ENCODE data around the gene SPATA19. TPM values are rescaled to one million over a fixed set of nuclear protein-coding genes. Genes with fewer than 3 reads are reported as not detected.

The SPATA19 gene
- total RNA-seq, 1 experiment from 2014 or later = not detected

DNA sequence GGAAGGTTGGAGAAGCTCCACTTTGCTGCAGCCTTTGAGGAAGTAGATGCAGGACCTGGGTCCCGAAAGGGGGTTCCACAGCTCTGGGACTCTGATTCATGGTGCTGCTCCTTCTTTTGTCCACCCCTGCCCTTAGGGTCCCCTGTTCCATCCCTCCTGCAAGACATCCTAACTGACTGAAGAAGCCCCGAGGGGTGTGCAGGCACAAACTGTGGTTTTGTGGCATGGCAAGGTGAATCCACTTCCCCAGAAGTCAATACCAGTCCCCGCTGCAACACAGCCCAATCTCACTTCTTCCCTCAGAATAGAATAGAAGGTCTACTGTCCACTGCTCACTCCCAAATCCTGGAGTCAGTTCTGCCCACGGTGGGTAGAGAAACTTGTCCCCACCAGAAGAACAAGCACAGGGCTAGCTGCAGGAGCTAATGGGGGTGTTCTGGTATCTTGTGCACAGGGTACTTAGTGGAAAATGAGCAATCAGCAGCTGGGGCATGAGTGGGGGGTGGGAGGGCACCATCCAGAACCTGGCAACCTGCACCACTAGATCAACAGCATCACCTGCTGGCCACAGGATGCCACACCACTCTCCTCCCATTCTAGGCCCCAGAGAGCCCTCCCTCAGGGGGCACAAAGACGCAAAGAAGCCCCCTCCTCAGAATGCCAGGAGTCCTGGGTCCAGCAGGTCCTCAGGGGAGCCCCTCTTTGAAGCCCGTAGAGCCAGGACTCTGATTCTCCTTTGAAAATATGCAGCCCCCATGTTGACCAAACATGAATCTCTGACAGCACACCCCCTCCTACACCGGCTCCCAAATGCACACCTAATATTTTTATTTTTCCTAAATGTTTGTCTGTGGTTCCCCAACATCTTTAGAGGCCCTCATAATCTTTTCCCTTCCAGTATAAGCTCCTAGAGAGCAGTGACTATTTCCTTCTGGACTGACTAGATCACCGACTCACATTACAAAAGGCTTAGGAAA, 14.1 kb downstream of the SPATA19 start:
- Histone ChIP-seq H3K4me3 (no peak overlapping the region), H3K27me3 (no peaks in the 10 kb centered on the region), H3K9me3 (replicated peaks) (no peaks in the 10 kb centered on the region), H3K4me1 (no peaks in the 10 kb centered on the region), H3K27ac (no peak overlapping the region), H3K36me3 (no peaks in the 10 kb centered on the region)
- DNase-seq = no peak

DNA sequence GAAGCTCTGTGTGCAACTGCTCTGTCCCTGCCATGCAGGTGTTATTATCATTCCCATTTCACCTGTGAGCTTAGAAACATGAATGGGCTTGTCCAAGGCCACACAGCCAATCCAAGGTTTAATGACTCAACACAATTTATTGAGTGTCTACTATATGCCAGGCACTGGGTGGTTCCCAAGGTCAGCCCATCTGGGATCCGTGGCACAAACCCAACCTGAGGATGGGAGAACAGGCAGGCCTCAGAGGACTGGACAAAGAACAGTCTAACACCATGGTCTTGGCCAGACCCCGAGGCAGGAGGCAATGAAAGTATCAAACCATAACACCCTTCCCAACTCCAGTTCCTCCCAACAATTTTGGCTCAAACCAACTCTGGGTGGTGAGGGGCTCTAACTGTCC, 15.7 kb downstream of the SPATA19 start:
- Histone ChIP-seq H3K9me3 (replicated peaks) (no peaks in the 10 kb centered on the region), H3K4me3 (no peak overlapping the region), H3K36me3 (no peaks in the 10 kb centered on the region), H3K4me1 (no peaks in the 10 kb centered on the region), H3K27me3 (0 out of 2 replicates have a peak, but pooled peaks cover 8% of the 10 kb centered on the region), H3K27ac (no peak overlapping the region)
- no peak for DNase-seq

GRCh38 chr11:133828871-133829270, 16.4 kb downstream of the SPATA19 start:
- H3K27ac ChIP-seq = no peak overlapping the region
- peaks cover 8% of the 10 kb centered on the region; the same call in 1 of the 2 replicates for H3K27me3 ChIP-seq
- H3K4me3 ChIP-seq = no peak overlapping the region
- H3K4me1 ChIP-seq = no peaks in the 10 kb centered on the region
- H3K9me3 ChIP-seq (replicated peaks) = no peaks in the 10 kb centered on the region
- no peak for DNase-seq
- no peaks in the 10 kb centered on the region for H3K36me3 ChIP-seq

- DNase-seq = no peak
- no peaks in the 10 kb centered on the region for H3K36me3 ChIP-seq
- H3K27ac ChIP-seq = no peak overlapping the region
- H3K9me3 ChIP-seq (replicated peaks) = no peaks in the 10 kb centered on the region
- H3K4me3 ChIP-seq = no peak overlapping the region
- H3K27me3 ChIP-seq = peaks cover 8% of the 10 kb centered on the region; the same call in 1 of the 2 replicates
- H3K4me1 ChIP-seq = no peaks in the 10 kb centered on the region
These were observed 17.8 kb downstream of the SPATA19 start for GRCh38 chr11:133827556-133827955.

DNA sequence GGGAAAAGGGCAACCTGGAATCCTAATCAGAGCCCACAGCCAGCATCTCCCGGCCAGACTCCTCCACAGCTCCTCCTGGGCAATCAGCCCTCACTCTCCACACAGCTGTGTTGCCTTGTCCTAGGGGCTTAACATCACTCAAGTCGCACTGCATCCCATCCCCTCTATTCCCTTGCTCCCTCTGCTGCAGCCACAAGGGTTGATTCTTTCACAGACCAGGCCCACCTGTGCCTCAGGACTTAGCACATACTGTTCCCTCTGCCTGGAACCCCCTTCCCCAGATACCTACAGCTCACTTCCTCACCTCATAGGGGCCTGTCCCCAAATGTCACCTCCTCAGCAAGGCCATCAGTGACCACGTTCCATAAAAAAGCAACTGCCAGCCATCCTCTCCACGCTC, 18.4 kb downstream of the SPATA19 start:
- Histone ChIP-seq H3K27ac (no peak overlapping the region), H3K4me1 (no peaks in the 10 kb centered on the region), H3K9me3 (replicated peaks) (no peaks in the 10 kb centered on the region), H3K36me3 (no peaks in the 10 kb centered on the region), H3K4me3 (no peak overlapping the region), H3K27me3 (peaks cover 8% of the 10 kb centered on the region; the same call in 1 of the 2 replicates)
- no peak for DNase-seq

GRCh38 chr11:133825666-133826065, 19.6 kb downstream of the SPATA19 start:
- Histone ChIP-seq H3K27me3 (peaks cover 8% of the 10 kb centered on the region; the same call in 1 of the 2 replicates), H3K9me3 (replicated peaks) (no peaks in the 10 kb centered on the region), H3K36me3 (no peaks in the 10 kb centered on the region), H3K4me1 (no peaks in the 10 kb centered on the region), H3K27ac (no peak overlapping the region), H3K4me3 (no peak overlapping the region)
- no peak for DNase-seq

GRCh38 chr11:133825156-133825555, 20.2 kb downstream of the SPATA19 start:
- DNase-seq = no peak
- H3K36me3 ChIP-seq = no peaks in the 10 kb centered on the region
- H3K4me3 ChIP-seq = no peak overlapping the region
- peaks cover 8% of the 10 kb centered on the region; the same call in 1 of the 2 replicates for H3K27me3 ChIP-seq
- no peaks in the 10 kb centered on the region for H3K9me3 ChIP-seq (replicated peaks)
- H3K27ac ChIP-seq = no peak overlapping the region
- H3K4me1 ChIP-seq = no peaks in the 10 kb centered on the region

- Histone ChIP-seq H3K27me3 (peaks cover 8% of the 10 kb centered on the region; the same call in 1 of the 2 replicates), H3K4me3 (no peak overlapping the region), H3K36me3 (no peaks in the 10 kb centered on the region), H3K4me1 (no peaks in the 10 kb centered on the region), H3K9me3 (replicated peaks) (no peaks in the 10 kb centered on the region), H3K27ac (no peak overlapping the region)
- DNase-seq = no peak
These were observed 20.7 kb downstream of the SPATA19 start for GRCh38 chr11:133824593-133824992.

DNA sequence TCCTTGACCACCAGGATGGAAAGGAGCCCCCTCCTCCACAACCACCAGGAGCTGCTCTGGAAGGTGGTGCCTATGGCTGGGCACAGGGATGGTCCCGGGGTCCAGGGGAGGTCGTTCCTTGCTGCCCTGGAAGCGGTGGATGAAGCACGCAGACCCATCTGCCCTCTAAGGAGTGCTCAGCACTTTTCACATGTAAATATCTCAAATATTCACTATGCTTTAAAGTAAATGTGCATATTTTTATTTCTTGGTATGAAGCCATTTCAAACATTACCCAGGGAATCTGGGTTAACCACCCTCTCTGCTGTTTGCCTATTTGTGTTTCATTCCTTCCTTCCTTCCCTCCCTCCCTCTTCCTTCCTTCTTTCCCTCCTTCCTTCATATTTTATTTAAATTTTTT, 21.7 kb downstream of the SPATA19 start:
- H3K9me3 ChIP-seq (replicated peaks) = no peaks in the 10 kb centered on the region
- H3K4me1 ChIP-seq = no peaks in the 10 kb centered on the region
- DNase-seq = no peak
- no peaks in the 10 kb centered on the region for H3K36me3 ChIP-seq
- peaks cover 8% of the 10 kb centered on the region; the same call in 1 of the 2 replicates for H3K27me3 ChIP-seq
- no peak overlapping the region for H3K27ac ChIP-seq
- no peak overlapping the region for H3K4me3 ChIP-seq

GRCh38 chr11:133823211-133823610, 22.1 kb downstream of the SPATA19 start:
- no peak for DNase-seq
- H3K27ac ChIP-seq = no peak overlapping the region
- no peaks in the 10 kb centered on the region for H3K4me1 ChIP-seq
- peaks cover 8% of the 10 kb centered on the region; the same call in 1 of the 2 replicates for H3K27me3 ChIP-seq
- H3K36me3 ChIP-seq = no peaks in the 10 kb centered on the region
- H3K4me3 ChIP-seq = no peak overlapping the region
- no peaks in the 10 kb centered on the region for H3K9me3 ChIP-seq (replicated peaks)

DNA sequence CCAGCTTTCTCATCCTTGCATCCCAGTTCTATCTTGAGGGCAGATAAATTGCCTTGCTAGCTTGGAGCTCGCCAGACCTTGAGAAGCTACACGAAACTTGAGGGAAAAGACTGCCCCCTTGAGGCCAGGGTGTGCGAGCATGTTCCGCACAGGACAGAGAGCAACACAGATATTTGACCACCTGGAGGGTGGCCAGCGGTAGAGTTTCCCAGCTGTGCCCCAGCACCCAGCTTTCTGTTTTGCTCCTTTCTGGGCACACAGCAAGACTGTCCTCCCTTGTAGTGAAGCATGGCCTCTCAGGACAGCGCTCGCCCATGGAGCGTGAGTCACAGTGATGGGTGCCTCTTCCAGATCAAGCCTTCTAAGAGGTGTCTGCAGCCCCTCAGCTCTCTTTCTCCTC, 23.5 kb downstream of the SPATA19 start:
- Histone ChIP-seq H3K27ac (no peak overlapping the region), H3K27me3 (peaks cover 8% of the 10 kb centered on the region; the same call in 1 of the 2 replicates), H3K4me1 (no peaks in the 10 kb centered on the region), H3K4me3 (no peak overlapping the region), H3K9me3 (replicated peaks) (no peaks in the 10 kb centered on the region), H3K36me3 (no peaks in the 10 kb centered on the region)
- DNase-seq = peak; percentile 57 to 73

DNA sequence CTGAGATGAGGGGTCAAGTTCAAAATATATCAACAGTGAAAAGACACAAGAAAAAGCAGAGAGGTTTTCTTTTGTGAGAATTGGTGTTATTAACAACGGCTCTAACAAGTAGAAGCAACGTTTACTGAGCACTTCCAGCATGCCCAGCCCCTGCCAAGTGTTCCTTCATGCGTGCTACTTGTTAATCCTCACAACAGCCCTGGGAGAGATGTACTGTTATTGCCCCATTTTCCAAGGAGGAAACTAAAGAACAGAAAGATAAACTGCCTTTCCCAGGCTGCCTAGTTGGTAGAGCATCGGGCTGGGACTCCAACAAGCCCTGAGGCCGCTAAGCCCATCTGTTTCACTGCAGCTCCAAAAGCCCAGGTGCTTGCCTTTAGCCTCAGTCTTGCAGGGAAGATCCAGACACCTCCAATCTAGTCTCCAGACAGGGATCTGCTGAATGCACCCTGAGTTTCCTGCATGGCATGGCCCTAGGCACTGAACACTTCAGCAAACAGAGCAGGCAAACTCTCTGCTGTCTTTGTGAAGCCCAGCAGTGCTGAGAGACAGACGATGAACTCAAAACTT, 25.5 kb downstream of the SPATA19 start:
- Histone ChIP-seq H3K9me3 (replicated peaks) (no peaks in the 10 kb centered on the region), H3K4me3 (no peak overlapping the region), H3K36me3 (no peaks in the 10 kb centered on the region), H3K27me3 (peaks cover 6% of the 10 kb centered on the region), H3K27ac (no peak overlapping the region), H3K4me1 (no peaks in the 10 kb centered on the region)
- no peak for DNase-seq

GRCh38 chr11:133819114-133819513, 26.2 kb downstream of the SPATA19 start:
- Histone ChIP-seq H3K27ac (no peak overlapping the region), H3K9me3 (replicated peaks) (no peaks in the 10 kb centered on the region), H3K27me3 (peaks cover 8% of the 10 kb centered on the region), H3K4me1 (no peaks in the 10 kb centered on the region), H3K4me3 (no peak overlapping the region), H3K36me3 (no peaks in the 10 kb centered on the region)
- DNase-seq = no peak

DNA sequence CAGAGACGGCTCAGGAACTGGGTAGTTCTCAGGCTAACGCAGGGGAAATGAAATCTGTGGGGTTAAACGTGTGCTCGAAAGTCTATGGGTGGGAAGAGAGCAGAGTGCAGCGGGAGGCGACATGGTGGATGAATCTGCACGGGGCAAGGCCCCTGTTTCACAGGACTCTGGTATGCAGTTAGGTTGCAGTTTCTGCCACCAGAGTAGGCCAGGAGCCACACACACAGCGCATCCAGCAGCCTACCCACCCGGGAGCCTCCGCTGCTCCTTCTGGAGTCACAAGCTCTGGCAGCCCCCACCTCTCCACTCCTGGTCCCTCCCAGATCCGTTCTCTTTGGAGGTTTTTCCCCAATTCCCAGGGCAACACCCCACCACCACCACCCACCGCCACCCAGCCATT, 27.0 kb downstream of the SPATA19 start:
- peaks cover 8% of the 10 kb centered on the region for H3K27me3 ChIP-seq
- H3K36me3 ChIP-seq = no peaks in the 10 kb centered on the region
- no peak for DNase-seq
- no peaks in the 10 kb centered on the region for H3K9me3 ChIP-seq (replicated peaks)
- H3K4me3 ChIP-seq = no peak overlapping the region
- no peak overlapping the region for H3K27ac ChIP-seq
- H3K4me1 ChIP-seq = no peaks in the 10 kb centered on the region

DNA sequence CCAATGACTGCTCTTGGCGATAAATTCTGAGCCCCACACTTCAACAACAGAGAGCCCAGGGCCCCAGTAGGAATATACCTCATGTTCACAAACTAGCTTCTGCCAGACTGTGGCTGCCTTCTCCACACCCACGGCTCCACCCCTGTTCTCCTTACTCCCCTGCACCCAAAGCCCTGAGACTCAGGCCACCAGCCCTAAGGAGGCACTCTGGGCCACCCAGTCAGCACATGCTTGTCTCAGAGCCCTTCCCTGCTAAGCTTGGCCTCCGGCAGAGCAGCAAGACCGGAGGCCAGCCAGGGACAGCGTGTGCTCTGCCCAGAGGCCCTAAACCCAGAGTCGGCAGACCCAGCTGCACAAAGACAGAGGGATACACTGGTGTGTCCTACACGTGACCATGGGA, 27.9 kb downstream of the SPATA19 start:
- no peak for DNase-seq
- Histone ChIP-seq H3K27me3 (peaks cover 8% of the 10 kb centered on the region), H3K4me3 (no peak overlapping the region), H3K4me1 (no peaks in the 10 kb centered on the region), H3K9me3 (replicated peaks) (no peaks in the 10 kb centered on the region), H3K36me3 (no peaks in the 10 kb centered on the region), H3K27ac (no peak overlapping the region)
